Daoy (cell line): ENCODE results near the gene OR8D1. TPM values are rescaled to one million over a fixed set of nuclear protein-coding genes. Genes with fewer than 3 reads are reported as not detected.
"Not testable (repeated sequence)": the region's sequence is repeated elsewhere in the genome, so short reads cannot be mapped to it uniquely, and the experiment has no call there.

Experiments
- DNase-seq: peaks from one replicate; pipeline ENCODE4 v3.0.0-alpha.2; 2015; ENCODE audit warnings: low read depth
- total RNA-seq: library from RNA; depleted of rRNA; stranded (reverse); fragments of >200 nt; shearing (Covaris generic); gene quantifications from 2 replicates; pipeline ENCODE4 v1.2.3, GENCODE V29; 2014; rRNA removed

Gene OR8D1
- total RNA-seq, 1 experiment from 2014 or later, result not detected

GRCh38 chr11:124285610-124286344 lies 28.0 kb downstream of the OR8D1 start:
- peak; percentile 13 for DNase-seq

- DNase-seq, result no peak
These were observed 35.5 kb downstream of the OR8D1 start for GRCh38 chr11:124278261-124278660.

- no peak for DNase-seq
These were observed 35.9 kb downstream of the OR8D1 start for GRCh38 chr11:124277804-124278203.

- no peak for DNase-seq
These were observed 36.5 kb downstream of the OR8D1 start for GRCh38 chr11:124277207-124277606.

- DNase-seq, result peak; percentile 63
These were observed 37.7 kb downstream of the OR8D1 start for GRCh38 chr11:124276081-124276480.

GRCh38 chr11:124274000-124274399 lies 39.7 kb downstream of the OR8D1 start:
- no peak for DNase-seq

GRCh38 chr11:124270886-124271285 lies 42.9 kb downstream of the OR8D1 start:
- not testable (repeated sequence) for DNase-seq

GRCh38 chr11:124265041-124265440 lies 48.7 kb downstream of the OR8D1 start:
- not testable (repeated sequence) for DNase-seq

- no peak for DNase-seq
These were observed 57.7 kb downstream of the OR8D1 start, which contains the start of gene OR8G5 for GRCh38 chr11:124256076-124256475. OR8G5 (plus strand) TSS chr11:124256376; CDS start chr11:124264932, 8,556 bp downstream.

Other genes starting within 250 kb of the OR8D1 start
- 7.5 and 10.5 TPM in 2 replicates for gene VWA5A, start 198.5 kb downstream of the OR8D1 start, total RNA-seq
- not detected in 2 replicates for gene OR10D3, start 130.6 kb downstream of the OR8D1 start, total RNA-seq
- gene OR8G1, start 72.9 kb downstream of the OR8D1 start, total RNA-seq, result not detected in 2 replicates
- not detected in 2 replicates for gene OR8G5, start 57.6 kb downstream of the OR8D1 start, total RNA-seq
- not detected in 2 replicates for gene OR8D2, start 6.2 kb upstream of the OR8D1 start, total RNA-seq
- not detected in 2 replicates for gene OR8B2, start 70.5 kb upstream of the OR8D1 start, total RNA-seq
- gene OR8B3, start 85.1 kb upstream of the OR8D1 start, total RNA-seq, result not detected in 2 replicates
- gene OR8B4, start 110.9 kb upstream of the OR8D1 start, total RNA-seq, result not detected in 2 replicates
- gene OR8B8, start 131.7 kb upstream of the OR8D1 start, total RNA-seq, result not detected in 2 replicates
- not detected in 2 replicates for gene OR8B12, start 229.7 kb upstream of the OR8D1 start, total RNA-seq